ENCODE data around the gene IFFO2.
A peak's percentile ranks its signal among the peaks of the same experiment; 100 is the strongest.

Gene IFFO2

DNA sequence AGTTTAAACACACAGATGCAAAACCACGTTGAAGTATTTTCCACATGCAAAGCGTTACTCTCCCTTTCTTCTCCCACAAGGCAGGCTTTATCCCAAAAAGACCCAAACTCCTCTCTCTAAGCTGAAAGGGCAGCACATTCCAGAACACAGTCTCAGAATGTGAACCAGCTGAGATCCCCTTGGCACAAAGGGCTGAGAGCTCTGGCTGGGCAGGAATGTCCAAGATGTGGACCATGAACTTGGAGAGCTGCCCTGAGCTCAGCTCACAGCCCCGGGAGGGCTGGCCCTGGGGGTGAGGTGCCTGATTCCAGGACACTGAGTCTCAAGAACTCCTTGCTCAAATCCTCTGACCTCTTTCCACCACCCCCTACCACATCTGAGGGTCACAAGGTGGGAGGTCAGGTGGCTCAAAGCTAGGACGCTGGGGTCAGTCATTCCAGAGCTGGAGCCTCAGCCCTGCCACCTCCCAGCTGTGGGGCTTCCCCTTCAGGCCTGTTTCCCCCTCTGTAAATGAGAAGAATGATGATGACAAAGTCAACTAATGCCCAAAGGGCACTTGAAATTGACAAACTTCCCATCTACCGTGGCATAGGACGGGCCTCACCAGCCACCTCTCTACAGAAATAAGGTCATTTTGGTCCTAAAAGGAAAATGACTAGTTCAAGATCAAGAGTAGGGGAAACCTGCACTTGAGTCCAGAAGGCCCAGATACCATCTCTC lies 65.6 kb downstream of the IFFO2 start:
- DNase-seq = no peak

DNA sequence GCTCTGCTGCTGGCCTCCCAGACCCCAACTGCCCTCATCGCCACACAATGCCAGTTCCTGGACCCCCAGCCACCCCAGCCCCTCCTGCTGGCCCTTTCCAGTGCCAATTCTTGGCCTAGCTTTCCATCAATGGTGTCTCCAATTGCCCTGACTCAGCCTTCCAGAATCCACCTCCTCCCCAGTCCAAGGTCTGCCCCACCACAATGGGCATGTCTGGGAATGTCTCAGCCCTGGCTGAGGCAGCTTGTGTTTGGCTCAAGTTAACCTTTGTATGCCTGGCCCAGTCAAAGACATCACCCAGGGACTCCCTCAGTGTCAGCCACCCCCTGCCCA lies 70.5 kb downstream of the IFFO2 start:
- DNase-seq = no peak

DNA sequence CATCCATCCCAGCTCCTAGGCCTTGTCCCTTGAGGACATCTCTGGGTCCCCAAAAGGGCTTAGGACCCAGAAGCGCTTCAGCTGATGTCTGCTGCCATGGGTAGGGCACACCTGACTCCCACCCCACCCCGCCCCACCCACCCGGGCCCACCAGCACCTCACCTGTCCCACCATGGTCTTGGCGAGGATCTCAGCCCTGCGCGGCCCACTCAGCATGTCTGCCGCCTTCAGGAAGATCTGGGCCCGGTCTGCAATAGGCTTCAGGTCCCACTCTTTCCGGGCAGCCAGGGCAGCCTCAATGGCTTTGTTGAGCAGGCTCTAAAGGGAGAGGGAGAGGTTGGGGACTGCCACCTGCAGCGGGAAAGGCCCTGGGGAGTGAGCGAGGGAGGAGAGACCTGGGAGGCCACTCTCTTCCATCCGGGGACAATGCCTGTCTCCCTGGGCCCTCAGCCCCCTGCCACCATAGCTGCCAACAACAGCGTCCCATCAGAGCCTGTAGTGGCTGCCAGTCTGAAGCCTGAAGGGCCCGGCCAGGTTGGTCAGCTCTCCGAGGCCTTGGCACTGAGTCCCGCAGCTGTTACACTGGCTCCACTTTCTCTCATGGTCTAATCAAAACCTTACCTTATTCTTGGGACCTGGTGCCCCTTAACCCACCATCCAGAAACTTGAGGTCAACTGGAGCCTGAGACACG lies 71.0 kb downstream of the IFFO2 start:
- no peak for DNase-seq

DNA sequence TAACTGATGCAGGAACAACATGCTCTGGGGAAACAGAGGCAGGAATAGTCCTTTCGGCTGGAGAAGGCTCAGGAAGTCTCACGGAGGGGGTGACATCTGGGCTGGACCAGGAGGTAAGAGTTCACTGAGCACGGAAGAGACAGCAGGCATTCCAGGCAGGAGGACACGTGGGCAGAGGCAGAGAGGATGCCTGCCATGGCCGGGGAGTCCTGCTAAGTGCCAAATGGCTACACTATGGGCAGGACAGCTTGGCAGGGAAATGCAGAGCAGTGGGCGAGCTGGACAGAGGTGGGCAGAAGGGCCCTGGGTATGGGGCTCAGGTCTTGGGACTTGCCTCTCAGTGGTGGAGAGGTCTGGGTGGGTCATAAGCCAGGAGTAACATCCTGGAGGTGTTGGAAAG lies 71.7 kb downstream of the IFFO2 start:
- no peak for DNase-seq

DNA sequence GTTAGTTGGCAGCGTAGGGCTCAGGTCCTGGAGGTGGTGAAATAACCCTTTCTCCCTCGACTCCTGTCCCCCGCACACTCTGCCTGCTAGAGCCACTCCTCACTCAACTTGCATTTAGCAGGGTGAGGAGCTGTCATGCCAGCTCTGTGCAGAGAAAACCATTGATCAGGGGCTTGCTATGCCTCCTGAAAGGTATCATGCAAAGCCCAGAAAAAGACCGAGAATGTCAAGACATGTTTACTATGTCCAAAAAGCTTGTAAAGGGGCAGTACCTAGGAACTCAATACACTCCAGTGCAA lies 72.1 kb downstream of the IFFO2 start:
- DNase-seq = no peak

DNA sequence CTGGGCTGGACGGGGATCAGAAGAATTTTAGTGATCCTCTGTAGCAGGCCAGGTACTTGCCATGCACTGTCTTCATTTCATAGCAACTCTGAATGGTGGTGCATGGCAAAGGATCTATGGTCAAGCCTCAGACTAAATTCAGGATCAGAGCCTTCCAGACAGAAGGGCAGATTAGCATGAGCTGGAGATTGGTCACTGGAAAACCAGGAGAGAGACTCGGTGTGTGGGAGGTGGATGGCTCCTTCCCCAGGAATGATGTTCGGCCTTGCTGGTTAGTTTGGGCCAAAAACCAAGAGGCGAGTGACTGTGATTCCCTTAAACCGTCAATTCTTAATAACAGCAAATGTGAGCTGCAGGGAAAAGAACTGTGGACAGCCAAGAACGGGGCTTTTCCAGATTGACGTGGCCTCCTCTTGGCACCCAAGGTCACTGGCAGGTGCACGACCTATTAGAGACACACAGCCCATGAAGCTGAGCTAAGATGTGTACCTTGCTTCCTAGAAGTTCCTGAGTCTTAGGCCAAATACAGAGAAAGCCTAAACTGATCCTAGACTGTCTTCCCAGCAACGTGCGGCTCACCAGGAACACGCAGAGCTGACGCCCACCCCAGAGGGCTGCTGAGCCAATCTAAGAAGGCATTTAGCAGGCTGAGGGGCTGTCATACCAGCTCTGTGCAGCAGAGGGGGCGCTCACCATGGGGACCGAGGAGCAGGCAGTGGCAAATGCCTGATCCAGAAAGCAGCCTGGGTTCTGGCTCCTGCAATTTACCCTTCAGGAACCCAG lies 72.6 kb downstream of the IFFO2 start:
- DNase-seq = peak; percentile 76

DNA sequence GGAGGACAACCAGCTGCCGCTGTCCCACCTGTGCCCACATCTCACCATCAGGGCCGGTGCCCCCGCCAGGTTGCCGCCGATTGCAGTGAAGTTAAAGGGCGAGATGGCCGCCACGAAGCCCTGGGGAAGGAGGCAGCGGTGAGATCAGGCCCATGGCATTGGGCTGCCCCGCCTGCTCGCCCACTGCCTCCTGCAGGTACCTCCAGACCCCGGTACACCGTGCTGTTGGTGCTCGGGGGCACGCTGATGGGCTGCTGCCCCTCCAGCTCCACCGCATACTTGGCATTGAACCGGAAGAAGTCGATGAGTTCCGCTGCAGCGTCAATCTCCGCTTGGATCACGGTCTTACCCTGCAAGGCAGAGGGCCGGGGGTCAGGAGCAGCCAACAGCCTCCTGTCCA lies 73.4 kb downstream of the IFFO2 start:
- no peak for DNase-seq

DNA sequence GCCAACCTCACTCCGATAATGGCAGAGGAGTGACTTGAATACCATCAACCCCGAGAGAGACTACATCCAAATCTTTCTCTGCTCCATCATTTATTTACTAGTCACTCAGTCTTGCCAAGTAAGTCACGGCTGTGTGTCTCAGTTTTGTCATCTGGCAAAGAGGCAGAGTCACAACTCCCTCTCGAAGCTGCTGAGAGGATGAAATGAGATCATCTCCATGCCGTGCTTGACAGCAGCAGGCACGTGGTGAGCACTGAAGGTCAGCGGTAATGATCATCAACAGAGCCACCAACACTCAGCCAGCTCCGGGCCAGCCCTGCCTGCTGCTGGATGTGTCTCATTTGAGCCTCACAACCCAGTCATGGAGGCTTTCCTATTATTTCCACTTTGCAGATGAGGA lies 74.0 kb downstream of the IFFO2 start:
- DNase-seq = no peak

DNA sequence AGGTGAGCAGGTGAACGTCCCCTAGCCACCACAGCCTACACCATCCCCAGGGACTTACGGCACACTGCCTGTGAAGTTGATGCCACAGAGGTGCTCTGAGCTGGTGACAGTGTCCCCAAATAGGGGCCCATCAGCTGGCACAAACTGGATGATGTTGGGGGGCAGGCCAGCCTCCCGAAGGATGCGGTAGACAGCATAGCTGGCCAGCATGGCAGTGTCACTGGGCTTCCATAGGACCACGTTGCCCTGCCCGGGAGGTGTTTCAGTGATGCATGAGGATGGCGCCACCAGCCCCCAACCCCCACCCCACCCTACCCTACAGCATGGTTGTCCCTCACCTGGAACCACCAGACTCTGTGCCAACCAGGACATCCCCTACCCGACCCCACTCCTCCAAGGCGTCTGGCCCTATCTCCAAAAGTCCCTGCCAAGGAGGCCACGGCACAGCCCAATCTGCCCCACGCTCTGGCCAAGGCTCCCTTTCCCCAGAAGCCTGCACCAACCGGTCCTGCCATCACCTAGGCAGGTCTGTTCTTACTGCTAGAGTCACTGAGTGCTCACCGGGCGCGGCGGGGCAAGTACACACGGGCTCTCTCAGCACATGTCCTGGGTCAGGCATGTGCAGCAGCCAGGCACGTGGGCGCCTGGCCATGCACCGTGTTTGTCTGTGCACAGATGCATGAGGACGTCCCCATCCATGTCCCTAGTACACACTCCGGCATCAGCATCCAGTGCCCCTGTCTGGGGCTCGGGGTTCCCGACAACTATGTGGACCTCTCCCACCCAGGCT lies 74.6 kb downstream of the IFFO2 start:
- DNase-seq = no peak

DNA sequence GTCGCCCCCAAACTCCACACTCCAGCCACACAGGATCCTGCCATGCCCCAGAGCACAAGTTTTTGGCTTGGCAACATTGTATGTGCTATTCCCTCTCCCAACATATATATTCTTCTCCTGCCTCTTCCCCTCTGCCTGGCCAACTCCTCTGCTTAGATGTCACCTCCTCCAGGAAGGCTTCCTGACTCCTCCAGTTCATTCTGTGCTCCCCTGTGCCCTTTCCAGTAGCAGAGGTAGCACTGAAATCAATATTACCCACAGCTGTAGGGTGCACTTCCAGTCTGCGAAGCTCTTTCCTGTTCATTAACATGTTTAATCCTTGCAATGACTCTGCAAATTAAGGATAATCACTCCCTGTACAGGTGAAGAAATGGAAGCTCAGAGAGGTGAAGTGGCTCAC lies 75.3 kb downstream of the IFFO2 start:
- no peak for DNase-seq

DNA sequence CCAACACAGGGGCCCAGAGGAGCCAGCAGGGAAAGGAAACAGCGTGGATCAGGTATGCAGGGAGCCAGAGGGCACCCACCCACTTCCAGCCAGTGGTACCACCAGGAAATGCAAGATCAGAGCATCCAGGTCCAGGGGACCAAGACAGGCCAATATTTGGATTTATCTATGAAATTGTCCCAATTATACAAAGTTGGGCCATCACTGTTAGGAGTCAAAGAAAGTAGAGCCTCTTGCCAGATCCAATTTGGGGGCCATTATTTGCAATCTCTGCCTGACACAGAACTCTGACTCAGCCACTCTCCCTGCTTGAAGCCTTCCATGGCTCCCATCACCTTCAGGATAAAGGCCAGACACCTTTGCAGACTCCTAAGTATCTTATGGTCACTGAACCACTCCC lies 75.9 kb downstream of the IFFO2 start:
- no peak for DNase-seq

DNA sequence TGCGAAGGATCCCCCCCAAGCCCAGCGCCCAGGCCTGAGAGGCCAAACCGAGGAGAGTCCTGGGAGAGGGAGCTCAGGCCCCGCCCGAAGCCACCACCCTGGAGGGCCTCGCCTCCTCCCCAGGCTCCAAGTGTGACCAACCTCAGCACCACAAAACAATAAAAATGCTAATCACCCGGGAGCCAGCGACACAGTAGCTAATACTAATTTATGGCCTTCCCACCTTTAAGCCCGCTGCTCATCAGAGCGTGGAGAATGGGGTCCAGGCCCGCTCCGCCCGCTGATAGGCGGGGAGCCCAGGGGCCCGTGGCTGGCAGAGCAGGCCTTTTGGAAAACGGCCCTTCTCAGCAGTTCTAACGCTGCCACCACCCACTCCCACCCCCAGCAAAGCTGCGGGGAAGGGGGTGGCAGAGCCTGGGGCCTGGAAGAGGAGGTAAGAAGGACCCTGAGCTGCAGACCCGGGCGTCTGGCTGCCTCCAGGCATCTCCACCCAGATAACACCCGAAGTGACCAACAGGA lies 76.6 kb downstream of the IFFO2 start:
- no peak for DNase-seq

DNA sequence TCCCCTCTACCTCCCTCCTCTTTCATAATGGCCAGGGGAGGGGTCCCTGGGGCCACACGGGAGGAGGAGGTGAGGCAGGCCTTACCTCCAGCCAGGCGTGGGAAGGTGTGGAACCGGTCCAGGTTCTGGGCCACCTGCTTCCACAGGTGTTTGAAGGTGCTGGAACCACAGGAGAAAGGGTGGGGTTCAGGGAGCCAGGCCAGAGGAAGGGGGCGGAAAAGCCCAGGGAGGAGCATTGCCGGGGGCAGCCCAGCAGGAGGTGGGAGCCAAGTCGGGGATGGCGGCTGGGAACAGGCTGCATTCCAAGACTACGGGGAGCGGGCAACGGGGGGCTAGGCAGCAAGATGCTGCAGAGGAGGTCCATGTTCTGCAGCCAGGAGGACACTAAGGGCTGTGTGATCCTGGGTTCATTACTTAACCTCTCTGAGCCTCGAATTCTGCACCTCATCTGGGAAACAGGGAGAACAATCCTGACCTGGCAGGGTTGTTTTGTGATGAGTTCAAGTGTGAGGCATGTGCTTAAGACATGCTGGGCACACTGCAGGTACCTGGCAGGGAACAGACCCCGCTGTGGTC lies 77.2 kb downstream of the IFFO2 start:
- DNase-seq = no peak

DNA sequence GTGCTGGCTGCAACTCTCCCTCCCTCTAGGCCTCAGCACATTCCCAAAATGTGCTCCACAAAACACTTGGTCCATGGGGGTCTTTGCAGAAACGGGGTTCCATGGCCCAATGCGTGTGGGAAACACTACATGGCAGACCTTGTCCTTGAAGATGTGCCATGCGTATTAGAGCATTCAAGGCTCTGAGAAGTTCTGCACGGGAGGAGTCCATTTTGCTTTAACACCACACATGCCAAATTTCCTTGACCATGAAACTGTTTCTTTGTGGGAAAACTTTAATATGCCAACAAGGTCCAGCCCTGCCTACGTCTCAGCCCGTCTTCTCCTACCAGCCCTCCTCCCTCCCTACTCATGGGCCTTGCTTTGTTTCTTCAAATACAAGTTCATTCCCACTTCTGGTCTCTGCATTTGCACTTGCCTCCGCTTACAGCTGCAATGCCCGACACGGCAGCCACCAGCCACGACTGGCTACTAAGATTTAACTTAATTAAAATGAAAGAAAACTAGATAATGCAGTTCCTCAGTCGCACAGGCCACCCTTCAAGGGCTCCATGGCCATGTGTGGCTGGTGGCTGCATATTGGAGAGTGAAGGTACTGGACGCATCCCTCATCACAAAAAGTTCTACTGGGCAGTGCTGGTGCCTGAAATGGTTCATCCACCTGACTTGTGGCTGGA lies 77.8 kb downstream of the IFFO2 start:
- no peak for DNase-seq

DNA sequence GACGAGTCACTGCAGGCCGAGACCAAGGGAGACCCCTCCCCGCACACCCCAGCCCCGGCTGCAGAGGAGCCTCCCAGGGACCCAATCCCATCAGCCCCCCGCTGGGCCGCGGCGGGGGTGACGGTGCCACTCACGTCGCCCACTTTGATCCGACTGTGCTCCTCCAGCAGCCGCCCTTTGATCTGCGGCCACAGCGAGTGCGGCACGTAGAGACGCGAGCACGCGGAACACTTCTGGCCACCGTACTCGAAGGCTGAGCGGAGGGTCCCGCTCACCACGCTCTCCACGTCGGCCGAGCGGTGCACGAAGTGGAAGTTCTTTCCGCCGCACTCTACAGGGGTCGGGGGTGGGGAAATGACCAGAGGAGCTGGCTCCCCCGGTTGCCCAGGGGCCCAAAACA lies 79.2 kb downstream of the IFFO2 start:
- no peak for DNase-seq

DNA sequence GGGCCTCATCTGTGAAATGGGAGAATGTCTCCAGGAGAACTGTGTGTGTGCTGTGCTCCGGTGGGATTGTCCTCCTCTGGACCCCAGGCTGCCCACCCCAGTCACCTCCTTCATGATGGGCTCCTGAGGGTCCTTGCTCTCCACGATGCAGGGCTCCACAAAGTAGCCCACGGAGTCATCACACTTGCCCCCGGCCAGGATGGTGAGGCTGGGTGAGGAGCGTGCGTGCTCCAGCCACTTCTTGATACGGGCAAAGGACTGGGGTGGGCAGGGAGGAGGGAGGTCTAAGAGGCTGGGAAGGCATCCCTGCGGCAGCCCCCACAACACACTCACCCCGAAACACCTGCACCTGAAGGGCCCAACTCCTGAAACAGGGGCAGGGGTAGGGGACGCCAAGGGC lies 80.3 kb downstream of the IFFO2 start:
- DNase-seq = no peak

DNA sequence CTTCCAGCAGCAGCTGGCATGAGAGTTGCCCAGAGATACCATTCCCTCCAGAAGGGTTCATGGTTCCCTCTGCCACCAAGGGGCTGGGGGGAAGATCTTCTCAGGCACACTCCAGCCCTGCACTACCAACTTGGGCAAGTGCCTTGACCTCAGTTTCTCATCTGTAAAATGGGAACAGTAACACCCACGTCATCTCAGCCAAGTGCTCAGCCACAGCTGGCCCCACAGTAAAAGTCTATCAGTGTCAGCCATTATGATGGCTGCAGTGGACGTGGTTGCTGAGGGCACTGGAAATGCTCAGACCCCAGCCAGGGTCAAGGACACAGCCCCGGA lies 80.7 kb downstream of the IFFO2 start:
- no peak for DNase-seq

DNA sequence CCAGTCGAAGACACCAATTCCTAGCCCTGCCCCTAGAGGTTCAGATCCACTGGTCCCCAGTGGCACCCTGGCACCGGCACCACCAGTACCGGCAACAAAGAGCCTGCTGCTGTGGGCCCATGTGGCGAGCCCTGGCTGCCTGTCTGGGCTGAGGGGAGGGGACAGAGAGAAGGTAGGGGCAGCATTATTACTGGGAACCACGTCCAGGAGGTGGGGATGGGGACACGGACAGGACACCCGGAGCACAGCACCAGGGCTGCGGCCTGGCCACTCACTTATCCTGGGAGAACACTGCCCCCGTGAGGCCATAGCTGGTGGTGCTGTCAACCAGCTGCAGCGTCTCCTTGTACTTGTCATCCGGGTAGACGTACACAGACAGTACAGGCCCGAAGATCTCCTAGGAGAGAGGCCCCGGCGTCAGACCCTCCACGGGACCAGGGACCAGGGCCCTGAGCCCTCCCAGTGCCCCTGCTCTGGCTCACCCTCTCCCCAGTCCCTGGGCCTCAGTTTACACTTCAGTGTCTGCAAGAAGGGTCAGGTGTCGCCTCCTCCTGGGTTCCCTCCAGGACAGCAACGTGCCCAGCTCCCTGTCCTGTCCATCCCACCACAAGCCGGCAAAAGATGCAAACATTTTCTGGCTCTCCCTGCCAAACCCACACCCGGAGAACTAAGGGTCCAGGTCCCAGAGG lies 81.2 kb downstream of the IFFO2 start:
- DNase-seq = peak; percentile 66

DNA sequence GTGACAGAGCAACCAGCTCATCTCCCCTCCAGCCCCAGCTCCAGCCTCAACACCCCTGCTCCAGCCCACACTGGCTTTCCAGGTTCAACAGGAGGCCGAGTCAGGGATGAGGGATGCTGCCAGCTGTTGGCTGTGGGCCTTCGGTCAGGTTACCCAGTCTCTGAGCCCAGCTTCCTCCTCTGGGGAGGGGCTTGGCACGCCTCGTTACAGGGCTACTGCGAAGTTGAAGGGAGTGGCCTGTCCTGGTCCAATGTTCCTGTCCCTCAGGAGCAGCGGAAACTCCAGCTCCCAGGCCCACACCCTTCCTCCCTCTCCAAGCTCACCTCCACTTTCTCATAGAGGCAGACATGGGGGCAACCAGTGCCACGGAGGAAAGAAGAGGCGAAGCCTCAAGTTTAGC lies 81.9 kb downstream of the IFFO2 start:
- no peak for DNase-seq

DNA sequence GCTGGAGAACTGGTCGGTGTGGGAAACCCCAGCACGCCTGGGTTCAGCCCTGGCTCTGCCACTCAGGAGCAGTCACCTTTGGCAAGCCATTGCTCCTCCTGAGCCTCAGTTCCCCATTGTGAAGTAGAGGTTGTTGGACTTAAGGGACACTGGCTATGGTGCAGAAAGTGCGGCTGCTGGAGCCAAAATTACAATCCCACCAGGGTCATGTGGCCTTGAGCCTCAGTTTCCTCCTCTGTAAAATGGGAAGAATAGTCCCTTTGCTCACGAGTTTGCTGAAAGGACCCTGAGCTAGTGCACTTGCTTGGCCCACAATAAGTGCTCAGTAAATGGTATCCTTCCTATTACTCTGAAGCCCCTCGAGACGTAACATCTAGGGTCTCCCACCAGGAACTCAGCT lies 82.4 kb downstream of the IFFO2 start:
- no peak for DNase-seq

DNA sequence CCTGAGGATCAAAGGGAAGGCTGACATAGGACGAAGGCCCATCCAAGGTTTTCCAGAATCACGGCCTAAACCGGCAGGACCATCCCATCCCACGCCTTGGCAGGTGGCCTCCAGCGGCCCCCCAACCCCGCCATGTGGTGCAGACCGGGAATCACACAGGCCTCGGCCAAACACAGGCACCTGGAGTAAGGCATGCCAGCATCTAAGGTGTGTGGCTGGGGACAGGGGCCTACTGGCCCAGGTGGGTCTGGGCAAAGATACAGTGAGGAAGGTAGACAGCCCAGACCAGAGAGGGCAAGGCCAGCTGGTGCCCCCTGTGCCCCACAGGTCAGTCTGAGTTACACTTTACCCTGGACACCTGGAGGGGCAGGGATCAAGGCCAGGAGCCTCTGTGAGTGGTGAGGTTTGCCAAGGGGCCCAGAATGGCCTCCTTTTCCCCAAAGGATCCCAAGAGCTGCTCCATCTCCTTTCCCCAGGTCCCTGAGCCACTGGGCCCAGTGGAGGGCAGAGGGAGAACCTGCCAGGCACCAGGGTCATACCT lies 84.3 kb downstream of the IFFO2 start:
- DNase-seq = no peak

Data from activated naive CD4-positive, alpha-beta T cell treated with Interleukin-2 at 50 U/mL for 16 hours (primary cell).